ENCODE data around the gene BARHL1.

BARHL1 gene

DNA sequence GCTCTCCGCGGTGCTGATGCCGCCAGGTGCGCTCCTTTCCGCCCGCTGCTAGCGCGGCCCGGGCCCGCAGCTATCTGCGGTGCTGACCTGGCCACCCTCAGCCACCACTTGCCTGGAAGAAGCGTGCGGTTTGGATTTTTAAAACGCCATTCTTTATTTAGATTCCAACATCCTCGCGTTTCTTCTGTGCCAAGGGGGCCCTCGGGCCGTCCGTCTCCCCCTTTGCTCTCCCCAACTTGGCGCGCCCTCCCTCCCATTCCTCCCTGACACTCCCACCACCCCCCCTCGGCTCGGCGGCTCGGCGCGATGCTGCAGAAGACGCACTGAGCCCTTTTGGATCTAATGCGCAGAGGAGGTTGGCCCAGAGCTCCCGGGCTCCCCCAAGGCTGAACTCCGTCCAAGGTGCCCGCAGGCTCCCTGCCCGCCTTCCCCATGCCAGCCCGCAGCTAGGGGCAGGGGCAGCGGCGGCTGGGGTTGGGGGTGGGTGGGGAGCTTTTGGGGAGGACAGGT is at the start of gene BARHL1:
BARHL1 (plus strand) TSS at position 331 of the 510 bp plus-strand sequence. CDS start 192 bp downstream, outside the sequence.
- peak in 1 of 2 experiments; percentile 61 for DNase-seq

DNA sequence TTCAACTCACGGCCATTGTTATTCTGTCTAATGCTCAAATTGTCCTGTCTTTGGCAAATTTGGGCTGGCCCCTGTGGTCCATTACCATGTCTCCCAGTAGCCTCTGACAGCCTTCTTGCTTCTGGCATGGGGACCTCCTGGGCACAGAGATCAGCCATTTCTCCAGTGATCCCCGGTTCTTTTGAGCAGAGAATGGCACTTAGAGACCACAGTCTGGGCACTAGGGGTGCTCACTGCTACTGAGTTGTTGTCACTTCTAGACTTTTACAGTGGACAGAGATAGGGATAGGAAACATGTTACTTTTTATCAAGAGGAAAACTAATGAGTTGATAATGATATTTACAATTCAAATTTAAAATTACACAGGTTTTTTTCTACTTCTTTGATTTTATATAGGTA is 47.6 kb upstream of the BARHL1 start:
- DNase-seq: no peak

GRCh38 chr9:132536124-132536523 is 46.3 kb upstream of the BARHL1 start:
- DNase-seq: no peak

DNA sequence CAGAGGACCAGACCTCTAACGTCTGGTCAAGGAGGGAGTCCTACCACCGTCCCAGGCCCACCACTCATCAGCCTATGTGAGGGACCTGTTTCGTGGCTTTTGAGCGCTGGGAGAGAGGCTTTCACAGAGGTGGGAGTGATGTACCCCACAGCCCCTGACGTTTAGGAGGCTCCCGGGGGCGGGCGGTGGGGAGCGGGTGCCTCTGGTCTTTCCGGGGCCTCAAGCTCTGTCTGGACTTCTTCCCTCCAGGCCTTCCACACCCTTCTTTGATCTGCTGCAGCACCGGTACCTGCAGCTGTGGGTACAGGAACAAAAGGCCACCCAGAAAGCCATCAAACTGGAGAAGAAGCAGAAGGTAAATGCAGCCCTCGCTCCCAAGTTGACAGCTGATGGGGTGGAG is 45.1 kb upstream of the BARHL1 start:
- DNase-seq: no peak

GRCh38 chr9:132538071-132538470 is 44.3 kb upstream of the BARHL1 start:
- no peak for DNase-seq

GRCh38 chr9:132539096-132539495 is 43.3 kb upstream of the BARHL1 start:
- no peak for DNase-seq

GRCh38 chr9:132541051-132541450 is 41.4 kb upstream of the BARHL1 start:
- DNase-seq: no peak

DNA sequence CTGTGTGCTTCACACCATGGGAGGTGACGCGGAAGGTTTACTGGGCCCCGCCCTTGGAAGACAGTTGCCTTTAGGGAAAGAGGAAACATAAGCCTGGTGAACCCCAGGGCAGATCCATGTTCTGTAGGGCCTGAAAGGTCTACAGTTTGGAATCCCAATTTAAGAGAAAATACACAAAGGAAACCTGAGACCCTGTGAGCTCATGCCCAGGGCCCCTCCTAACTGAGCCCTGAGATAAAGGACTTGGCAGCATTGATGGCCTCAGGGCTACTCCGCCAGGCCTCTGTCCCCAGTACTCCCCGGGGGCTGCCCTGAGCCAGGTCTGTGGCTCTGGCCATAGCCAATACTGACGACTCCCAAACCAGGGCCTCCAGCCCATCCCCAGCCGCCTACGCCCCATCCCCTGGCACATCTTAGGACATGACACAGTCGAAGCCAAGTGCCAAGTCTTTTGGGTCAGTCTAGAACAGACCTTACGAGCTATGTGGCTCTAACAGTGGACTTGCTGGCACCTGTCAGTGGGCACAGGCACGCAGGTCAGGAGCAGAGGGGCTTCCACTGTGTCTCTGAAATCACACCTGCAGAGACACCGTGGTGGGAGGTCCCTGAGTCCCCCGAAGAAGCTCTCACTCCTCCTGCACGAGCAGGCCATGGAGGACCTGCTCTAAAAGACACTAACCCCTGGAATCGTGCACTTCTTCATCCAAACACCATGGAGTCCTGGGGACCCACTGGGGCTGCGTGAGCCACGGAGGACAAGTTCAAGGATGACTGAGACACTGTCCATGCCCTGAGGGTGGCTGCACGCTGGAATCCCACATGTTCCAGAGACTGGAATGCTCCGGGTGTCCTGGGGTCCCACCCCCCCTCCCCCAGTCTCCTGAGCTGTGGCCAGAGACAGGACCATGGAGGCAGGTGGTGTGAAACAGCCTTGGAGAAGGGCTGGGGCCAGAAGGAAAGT is 40.3 kb upstream of the BARHL1 start:
- DNase-seq: no peak

- DNase-seq: no peak
These were observed 39.2 kb upstream of the BARHL1 start for GRCh38 chr9:132543251-132543650.

GRCh38 chr9:132543960-132544359 is 38.4 kb upstream of the BARHL1 start:
- DNase-seq: no peak

- DNase-seq: no peak
These were observed 36.8 kb upstream of the BARHL1 start for GRCh38 chr9:132545578-132545977.

DNA sequence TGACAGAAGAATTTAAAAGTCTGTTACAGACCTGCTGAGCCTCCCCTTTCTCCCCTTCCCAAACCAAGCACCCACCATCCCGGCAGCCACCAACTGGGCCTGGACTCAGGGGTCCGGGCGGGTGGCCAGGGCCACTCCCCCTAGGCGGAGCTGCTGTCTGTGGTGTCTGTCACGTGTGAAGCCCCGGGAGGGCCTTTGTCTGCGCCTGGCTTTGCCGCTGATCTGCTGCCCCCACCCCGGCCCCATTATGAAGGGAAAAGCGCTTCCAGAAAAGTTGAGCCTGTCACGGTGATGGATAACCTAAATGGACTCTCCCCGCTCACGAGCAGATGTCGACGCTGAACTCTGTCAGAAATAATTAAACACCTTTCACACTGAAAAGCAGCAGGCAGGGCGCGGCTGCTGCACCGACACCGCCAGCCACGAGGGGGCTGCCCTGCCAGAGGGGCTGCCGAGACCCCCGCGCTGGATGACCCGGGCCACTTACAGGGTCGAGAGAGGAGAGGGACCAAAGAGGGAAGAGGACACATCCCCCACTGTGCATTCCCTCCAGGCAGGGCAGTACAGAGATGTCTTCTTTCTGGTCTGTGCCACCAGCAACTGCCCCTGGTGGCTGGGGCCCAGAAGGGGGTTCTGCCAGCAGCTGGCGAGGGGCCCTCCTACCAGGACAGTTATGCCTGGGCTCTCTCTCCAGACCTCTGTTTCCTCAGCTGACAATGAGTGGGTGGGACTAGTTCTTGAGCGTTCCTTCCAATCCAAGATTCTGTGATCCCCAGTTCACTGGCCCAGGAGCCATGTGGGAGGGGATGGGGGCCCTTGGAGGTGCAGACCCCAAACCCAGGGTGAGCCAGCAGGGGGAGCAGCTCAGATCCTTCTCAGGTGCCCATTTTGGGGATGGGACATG is 36.0 kb upstream of the BARHL1 start:
- DNase-seq: peak; percentile 11 to 51

GRCh38 chr9:132547052-132547431 is 35.4 kb upstream of the BARHL1 start:
- no peak for DNase-seq

- DNase-seq: no peak
These were observed 35.0 kb upstream of the BARHL1 start for GRCh38 chr9:132547436-132547835.

DNA sequence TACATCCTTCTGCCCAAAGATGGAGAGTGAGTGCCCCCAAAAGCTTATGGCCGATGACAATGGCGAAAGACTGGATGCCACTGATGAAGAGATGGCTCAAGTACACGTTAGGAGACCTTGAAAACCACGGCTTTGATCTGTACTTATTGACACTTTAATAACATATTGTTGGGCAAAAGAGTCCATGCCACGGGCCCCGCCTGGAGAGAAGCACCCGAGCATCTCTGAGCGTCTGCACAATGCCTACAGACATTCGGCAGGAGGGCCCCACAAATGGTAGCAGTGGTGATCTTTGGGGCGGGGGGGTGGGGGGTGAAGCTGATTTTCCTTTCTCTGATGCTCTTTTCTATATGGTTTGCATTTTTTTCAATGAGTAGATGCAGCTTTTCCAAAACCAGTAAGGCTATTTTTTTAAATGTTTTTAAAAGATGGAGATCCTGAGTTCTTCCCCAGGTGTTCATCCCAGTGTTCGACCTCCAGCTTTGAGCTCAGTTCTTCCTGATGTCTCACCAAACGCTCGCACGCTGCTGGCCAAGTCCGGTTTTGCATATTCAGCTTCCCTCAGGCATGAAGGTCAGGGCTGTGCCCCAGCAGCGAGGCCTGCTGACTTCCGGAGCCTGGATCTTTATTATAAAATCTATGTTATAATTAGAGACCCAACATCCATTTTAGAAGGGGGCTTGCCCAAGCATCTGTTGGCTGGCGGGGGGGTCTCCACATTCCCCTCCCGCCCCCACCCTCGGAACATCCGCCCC is 34.3 kb upstream of the BARHL1 start:
- peak; percentile 71 to 83 for DNase-seq

DNA sequence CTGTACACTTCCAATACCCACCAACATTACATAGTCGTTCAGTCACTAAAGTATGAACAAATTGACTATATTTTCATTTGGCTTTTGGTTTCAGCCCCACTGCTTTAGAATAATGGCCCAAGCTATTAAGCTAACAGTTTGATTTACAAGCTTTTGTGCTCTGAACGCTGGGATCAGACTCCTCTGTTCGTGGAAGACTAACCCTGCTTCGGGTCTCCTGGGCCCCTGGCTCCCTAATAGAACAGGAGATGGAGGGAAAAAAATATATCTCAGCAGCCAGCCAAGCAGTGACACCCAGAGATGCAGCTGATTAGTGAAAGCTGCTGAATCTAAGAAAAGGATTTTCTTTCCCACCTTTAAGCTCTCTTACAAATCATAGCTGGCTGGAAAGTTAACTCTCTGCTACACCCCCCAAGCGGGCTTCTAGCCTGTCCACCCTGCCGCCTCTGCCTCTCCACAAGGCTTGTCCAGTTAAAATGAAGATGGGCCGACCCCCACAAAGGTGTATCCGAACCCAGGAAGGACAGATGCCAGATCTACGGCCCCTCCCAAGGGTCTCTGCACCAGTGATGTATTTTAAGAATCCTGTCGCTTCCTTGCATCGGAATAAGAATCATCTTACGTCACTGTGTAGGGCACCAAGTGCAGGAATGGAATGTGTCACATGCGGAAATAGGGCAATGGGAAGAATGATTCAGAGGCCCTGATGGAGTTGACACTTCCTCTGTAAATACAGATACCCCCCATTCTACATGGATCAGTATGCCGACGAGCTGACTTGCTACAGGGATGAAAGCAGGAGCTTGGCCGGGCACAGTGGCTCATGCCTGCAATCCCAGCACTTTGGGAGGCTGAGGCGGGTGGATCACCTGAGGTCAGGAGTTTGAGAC is 33.4 kb upstream of the BARHL1 start:
- peak in 1 of 2 experiments; percentile 52 for DNase-seq

- DNase-seq: no peak
These were observed 30.9 kb upstream of the BARHL1 start for GRCh38 chr9:132551556-132551955.

DNA sequence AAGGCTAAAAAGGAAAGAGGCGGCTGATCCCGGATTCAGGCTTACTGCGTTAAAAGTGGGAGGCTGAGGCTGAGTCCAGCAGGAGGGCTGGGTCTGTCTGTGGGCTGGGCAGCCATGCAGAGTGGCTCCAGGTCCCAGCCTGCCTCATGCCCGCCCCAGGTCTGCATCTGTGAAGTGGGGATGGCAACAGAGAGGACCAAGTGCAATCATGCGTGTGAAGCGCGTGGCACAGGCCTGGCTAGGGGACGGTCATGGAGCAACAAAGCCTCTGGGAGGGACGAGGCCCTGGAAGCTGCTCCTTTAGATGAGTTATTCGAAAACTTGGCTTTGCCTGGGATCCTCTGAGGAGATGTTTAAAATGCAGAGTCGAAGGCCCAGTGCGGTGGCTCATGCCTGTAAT is 30.4 kb upstream of the BARHL1 start:
- no peak for DNase-seq

GRCh38 chr9:132554755-132555154 is 27.7 kb upstream of the BARHL1 start:
- DNase-seq: no peak

DNA sequence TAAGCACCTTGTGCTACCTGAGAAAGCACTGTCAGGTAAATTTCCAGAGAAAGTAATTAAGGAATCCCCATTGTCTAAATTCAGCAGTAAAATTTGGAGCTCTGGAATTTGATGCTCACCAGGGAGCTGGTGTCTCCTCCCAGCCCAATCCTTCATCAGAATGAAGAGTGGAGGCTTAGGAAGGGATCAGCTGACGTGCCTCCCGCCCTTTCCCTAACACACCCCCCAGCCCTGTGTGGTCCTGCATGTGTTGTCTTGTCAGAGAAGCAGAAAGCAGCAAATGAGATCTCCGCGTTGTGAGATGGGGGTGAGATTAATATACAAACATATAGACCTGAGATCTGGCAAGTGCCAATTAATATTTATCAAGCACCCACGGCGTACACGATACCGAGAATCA is 26.9 kb upstream of the BARHL1 start:
- DNase-seq: peak in 1 of 2 experiments; percentile 66

- DNase-seq: no peak
These were observed 26.2 kb upstream of the BARHL1 start for GRCh38 chr9:132556235-132556634.

- peak; percentile 66 to 75 for DNase-seq
These were observed 25.7 kb upstream of the BARHL1 start for GRCh38 chr9:132556714-132557113.
